ENCODE results near the gene KRT12.
"Not testable (repeated sequence)": the region's sequence is repeated elsewhere in the genome, so short reads cannot be mapped to it uniquely, and the experiment has no call there.

Gene KRT12

GRCh38 chr17:40871316-40871715, 4.3 kb upstream of the KRT12 start:
- peaks cover 14% of the 10 kb centered on the region for H3K4me1 ChIP-seq (ENCODE audit: insufficient read depth, low read length)
- H3K9ac ChIP-seq (ENCODE audit: low read depth, low read length): no peak overlapping the region
- 0 out of 2 replicates have a peak, but pooled peaks cover under 1% of the 10 kb centered on the region for H3K9me3 ChIP-seq (ENCODE audit: control insufficient read depth, insufficient read depth, low read length)
- no peaks in the 10 kb centered on the region for H3K36me3 ChIP-seq (ENCODE audit: insufficient read depth, low read length)

DNA sequence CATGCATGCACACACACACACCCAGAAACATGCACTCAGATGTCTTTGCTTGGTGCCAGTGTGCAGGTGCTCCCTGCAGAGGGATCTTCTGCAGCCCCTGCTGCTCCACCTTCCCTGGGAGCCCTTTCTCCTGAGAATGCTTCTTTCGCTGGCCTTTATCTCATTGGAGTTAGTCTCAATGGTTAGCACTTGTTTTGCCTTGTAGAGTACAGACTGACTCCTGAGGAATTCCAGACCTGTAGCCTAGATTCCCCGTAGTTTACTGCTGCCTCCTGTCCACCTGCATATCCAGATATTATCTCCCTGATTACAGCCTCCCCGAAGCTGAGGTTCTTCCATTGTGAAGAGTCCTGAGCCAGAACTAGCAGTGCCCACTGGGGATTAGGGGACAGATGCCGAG, 3.1 kb upstream of the KRT12 start:
- Histone ChIP-seq H3K36me3 (ENCODE audit: insufficient read depth, low read length) (no peaks in the 10 kb centered on the region), H3K9ac (ENCODE audit: low read depth, low read length) (no peak overlapping the region), H3K9me3 (ENCODE audit: control insufficient read depth, insufficient read depth, low read length) (no peaks in the 10 kb centered on the region), H3K4me1 (ENCODE audit: insufficient read depth, low read length) (peaks cover 14% of the 10 kb centered on the region)

DNA sequence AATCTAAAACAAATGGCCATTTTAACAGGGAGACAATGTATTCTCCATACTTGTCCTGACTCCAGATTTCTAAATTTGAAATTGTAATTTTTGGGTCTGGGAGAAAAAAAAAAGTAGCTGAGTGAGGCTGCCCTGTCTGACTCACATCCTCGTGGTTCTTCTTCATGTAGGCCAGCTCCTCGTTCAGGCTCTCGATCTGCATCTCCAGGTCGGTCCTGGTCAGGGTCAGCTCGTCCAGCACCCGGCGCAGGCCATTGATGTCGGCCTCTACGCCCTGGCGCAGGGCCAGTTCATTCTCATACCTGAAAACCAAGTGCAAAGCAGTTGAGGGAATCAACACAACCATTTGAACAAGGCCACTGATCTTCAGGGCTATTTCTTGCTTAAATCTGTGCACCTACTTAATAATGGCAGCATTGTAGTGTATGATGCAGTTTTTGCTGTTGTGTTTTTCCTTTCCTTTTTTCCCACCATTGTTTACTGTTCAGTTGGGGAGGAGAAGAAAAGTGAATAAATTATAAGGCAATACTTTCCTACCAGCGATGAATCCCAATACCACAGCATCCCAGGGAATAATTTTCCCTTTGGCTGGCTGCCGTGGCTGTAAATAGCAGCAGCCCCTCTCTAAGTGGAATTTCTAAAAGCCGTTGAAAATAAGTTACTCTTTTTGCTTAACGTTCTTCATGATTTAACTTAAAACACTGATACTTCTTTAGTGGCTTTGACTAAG, 2.2 kb downstream of the KRT12 start:
- Histone ChIP-seq H3K4me1 (ENCODE audit: insufficient read depth, low read length) (no peaks in the 10 kb centered on the region), H3K36me3 (ENCODE audit: insufficient read depth, low read length) (no peaks in the 10 kb centered on the region), H3K9ac (ENCODE audit: low read depth, low read length) (no peak overlapping the region), H3K9me3 (ENCODE audit: control insufficient read depth, insufficient read depth, low read length) (no peaks in the 10 kb centered on the region)

- Histone ChIP-seq H3K36me3 (ENCODE audit: insufficient read depth, low read length) (no peaks in the 10 kb centered on the region), H3K4me1 (ENCODE audit: insufficient read depth, low read length) (no peaks in the 10 kb centered on the region), H3K9ac (ENCODE audit: low read depth, low read length) (no peak overlapping the region), H3K9me3 (ENCODE audit: control insufficient read depth, insufficient read depth, low read length) (no peaks in the 10 kb centered on the region)
Observed at GRCh38 chr17:40862985-40863733, 3.9 kb downstream of the KRT12 start.

- Histone ChIP-seq H3K9me3 (ENCODE audit: control insufficient read depth, insufficient read depth, low read length) (no peaks in the 10 kb centered on the region), H3K9ac (ENCODE audit: low read depth, low read length) (no peak overlapping the region), H3K36me3 (ENCODE audit: insufficient read depth, low read length) (no peaks in the 10 kb centered on the region), H3K4me1 (ENCODE audit: insufficient read depth, low read length) (no peaks in the 10 kb centered on the region; the same call in 1 of the 2 replicates)
Observed at GRCh38 chr17:40859536-40859935, 7.5 kb downstream of the KRT12 start.

- not testable (repeated sequence) for H3K9ac ChIP-seq (ENCODE audit: low read depth, low read length); H3K36me3 ChIP-seq (ENCODE audit: insufficient read depth, low read length); H3K4me1 ChIP-seq (ENCODE audit: insufficient read depth, low read length); H3K9me3 ChIP-seq (ENCODE audit: control insufficient read depth, insufficient read depth, low read length)
Observed at GRCh38 chr17:40858667-40859066, 8.4 kb downstream of the KRT12 start.

GRCh38 chr17:40857535-40857934, 9.5 kb downstream of the KRT12 start:
- no peak overlapping the region for H3K9ac ChIP-seq (ENCODE audit: low read depth, low read length)
- no peaks in the 10 kb centered on the region for H3K36me3 ChIP-seq (ENCODE audit: insufficient read depth, low read length)
- no peaks in the 10 kb centered on the region for H3K9me3 ChIP-seq (ENCODE audit: control insufficient read depth, insufficient read depth, low read length)
- H3K4me1 ChIP-seq (ENCODE audit: insufficient read depth, low read length): peaks cover 14% of the 10 kb centered on the region

- Histone ChIP-seq H3K9ac (ENCODE audit: low read depth, low read length) (no peak overlapping the region), H3K9me3 (ENCODE audit: control insufficient read depth, insufficient read depth, low read length) (no peaks in the 10 kb centered on the region), H3K36me3 (ENCODE audit: insufficient read depth, low read length) (no peaks in the 10 kb centered on the region), H3K4me1 (ENCODE audit: insufficient read depth, low read length) (peaks cover 17% of the 10 kb centered on the region)
Observed at GRCh38 chr17:40854175-40854814, 12.7 kb downstream of the KRT12 start.

- Histone ChIP-seq H3K4me1 (ENCODE audit: insufficient read depth, low read length) (peaks cover 17% of the 10 kb centered on the region), H3K9ac (ENCODE audit: low read depth, low read length) (no peak overlapping the region), H3K9me3 (ENCODE audit: control insufficient read depth, insufficient read depth, low read length) (no peaks in the 10 kb centered on the region), H3K36me3 (ENCODE audit: insufficient read depth, low read length) (no peaks in the 10 kb centered on the region)
Observed at GRCh38 chr17:40852364-40852763, 14.7 kb downstream of the KRT12 start.

GRCh38 chr17:40850293-40850972, 16.6 kb downstream of the KRT12 start:
- H3K36me3 ChIP-seq (ENCODE audit: insufficient read depth, low read length): no peaks in the 10 kb centered on the region
- no peak overlapping the region for H3K9ac ChIP-seq (ENCODE audit: low read depth, low read length)
- H3K4me1 ChIP-seq (ENCODE audit: insufficient read depth, low read length): peaks cover 17% of the 10 kb centered on the region

GRCh38 chr17:40849723-40850122, 17.3 kb downstream of the KRT12 start:
- H3K9ac ChIP-seq (ENCODE audit: low read depth, low read length): no peak overlapping the region
- no peaks in the 10 kb centered on the region for H3K36me3 ChIP-seq (ENCODE audit: insufficient read depth, low read length)

More at GRCh38 chr17:40850293-40850972, 16.6 kb downstream of the KRT12 start:
- H3K9me3 ChIP-seq (ENCODE audit: control insufficient read depth, insufficient read depth, low read length): no peaks in the 10 kb centered on the region

DNA sequence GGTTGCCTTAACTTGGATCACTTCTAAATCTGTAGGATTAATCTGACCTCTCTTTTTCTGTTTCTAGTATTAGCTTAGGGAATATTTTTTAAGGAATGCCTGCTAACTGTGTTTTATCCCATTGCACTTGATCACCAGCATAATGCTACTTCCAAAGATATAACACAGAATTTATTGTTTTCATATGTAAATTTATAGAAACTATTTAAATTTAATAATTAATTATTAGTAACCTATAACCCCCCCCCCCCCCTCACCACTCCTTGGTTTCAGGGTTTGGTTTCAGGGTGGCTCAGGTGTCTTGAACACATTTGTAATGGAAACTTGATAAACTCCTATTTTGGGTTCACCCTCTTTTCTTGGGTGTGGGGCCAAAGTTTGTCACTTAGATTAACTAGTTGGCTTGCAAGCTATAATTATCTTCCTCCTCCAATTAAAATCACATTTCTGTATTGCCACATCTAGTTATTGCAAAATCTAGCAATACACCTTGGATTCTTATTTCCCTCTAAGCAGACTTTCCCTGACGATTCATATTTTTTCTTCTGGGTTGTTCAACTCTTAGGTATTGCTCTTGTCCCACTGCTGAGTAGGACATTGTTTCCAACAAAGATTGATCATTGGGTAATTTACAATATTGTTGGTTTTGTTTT, 18.3 kb downstream of the KRT12 start:
- Histone ChIP-seq H3K9ac (ENCODE audit: low read depth, low read length) (no peak overlapping the region), H3K4me1 (ENCODE audit: insufficient read depth, low read length) (peaks cover 11% of the 10 kb centered on the region), H3K36me3 (ENCODE audit: insufficient read depth, low read length) (no peaks in the 10 kb centered on the region)

More at GRCh38 chr17:40849723-40850122, 17.3 kb downstream of the KRT12 start:
- H3K9me3 ChIP-seq (ENCODE audit: control insufficient read depth, insufficient read depth, low read length): no peaks in the 10 kb centered on the region
- peaks cover 17% of the 10 kb centered on the region for H3K4me1 ChIP-seq (ENCODE audit: insufficient read depth, low read length)

DNA sequence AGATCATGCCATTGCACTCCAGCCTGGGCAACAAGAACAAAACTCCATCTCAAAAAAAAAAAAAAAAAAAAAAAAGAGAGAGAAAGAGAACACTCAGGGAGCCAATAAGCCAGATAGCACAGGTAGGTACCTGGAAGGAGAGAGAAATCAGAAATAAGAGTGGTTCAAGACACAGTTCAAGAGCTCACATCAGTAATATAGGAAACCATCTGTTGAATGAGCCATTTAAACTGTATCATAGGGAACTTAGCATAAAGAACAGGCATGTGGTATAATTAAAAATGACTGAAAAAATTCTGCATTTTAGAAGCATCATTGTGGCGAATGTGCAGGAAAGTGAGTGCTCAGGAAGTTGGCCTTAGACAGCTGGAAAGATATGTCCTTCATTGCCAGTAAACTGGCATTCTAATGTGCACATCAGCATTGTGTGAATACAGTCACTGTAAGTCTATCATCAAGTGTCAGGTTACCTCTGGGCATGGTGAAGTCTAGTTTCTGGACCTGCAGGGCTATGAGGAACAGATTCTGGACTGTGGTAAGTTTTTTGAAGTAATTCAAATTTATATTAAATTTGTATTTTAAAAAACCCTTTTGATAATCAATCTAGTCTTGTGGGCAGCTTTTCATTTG, 20.4 kb downstream of the KRT12 start:
- Histone ChIP-seq H3K9me3 (ENCODE audit: control insufficient read depth, insufficient read depth, low read length) (no peaks in the 10 kb centered on the region; the same call in 1 of the 2 replicates), H3K9ac (ENCODE audit: low read depth, low read length) (no peak overlapping the region), H3K36me3 (ENCODE audit: insufficient read depth, low read length) (no peaks in the 10 kb centered on the region), H3K4me1 (ENCODE audit: insufficient read depth, low read length) (no peaks in the 10 kb centered on the region; the same call in 1 of the 2 replicates)

More for the DNA sequence above, 18.3 kb downstream of the KRT12 start:
- no peaks in the 10 kb centered on the region for H3K9me3 ChIP-seq (ENCODE audit: control insufficient read depth, insufficient read depth, low read length)
